HFF-Myc (cell line): ENCODE data around the gene CHORDC1.
"Not testable (repeated sequence)": the region's sequence is repeated elsewhere in the genome, so short reads cannot be mapped to it uniquely, and the experiment has no call there.

Experiments
- DNase-seq: peaks from one replicate; pipeline ENCODE4 v3.0.0-alpha.2; 2011; ENCODE audit warnings: low read depth; ENCODE audit errors: extremely low read depth
- H3K4me3 ChIP-seq: replicated peaks from 2 replicates; pipeline ENCODE4 v1.5.1; 2011; ENCODE audit warnings: low read depth, mild to moderate bottlenecking, control low read depth, low read length
- TF ChIP-seq, protein P1 (sequence below): IDR thresholded peaks from 2 replicates; pipeline ENCODE4 v1.5.1; 2012; ENCODE audit warnings: mild to moderate bottlenecking, low read depth, low read length, control low read depth; ENCODE audit errors: missing control alignments

The CHORDC1 gene

DNA sequence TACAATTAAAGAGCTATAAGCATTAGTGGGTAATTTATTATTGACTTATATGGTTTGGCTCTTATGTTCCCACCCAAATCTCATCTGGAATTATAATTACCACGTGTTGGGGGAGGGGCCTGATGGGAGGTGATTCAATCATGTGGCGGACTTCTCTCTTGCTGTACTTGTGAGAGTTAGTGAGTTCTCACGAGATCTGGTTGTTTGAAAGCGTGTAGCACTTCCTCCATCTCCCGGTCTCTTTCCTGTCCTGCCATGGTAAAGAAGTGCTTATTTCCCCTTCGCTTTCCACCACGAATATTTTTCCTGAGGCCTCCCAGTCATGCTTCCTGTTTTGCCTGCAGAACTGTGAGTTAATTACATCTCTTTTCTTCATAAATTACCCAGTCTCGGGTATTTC is 28.1 kb upstream of the CHORDC1 start:
- H3K4me3 ChIP-seq: no peak overlapping the region

DNA sequence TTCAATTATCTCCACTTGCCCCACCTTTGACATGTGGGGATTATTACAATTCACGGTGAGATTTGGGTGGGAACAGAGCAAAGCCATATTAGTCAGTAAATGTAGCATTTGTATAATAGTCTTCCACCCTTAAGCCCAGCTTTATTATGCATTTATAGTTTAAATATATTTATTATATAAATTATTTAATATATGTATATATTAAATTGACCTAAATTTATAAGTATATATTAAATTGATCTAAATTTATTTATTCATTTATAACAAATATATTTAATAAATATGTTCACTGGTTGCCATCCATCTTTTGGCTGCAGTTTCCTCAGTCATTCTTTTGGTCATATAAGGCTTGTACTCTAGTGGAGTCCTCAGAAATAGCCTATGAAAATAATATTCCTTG is 23.6 kb upstream of the CHORDC1 start:
- H3K4me3 ChIP-seq: no peak overlapping the region
- no peak for DNase-seq
- TF ChIP-seq, protein P1, sequence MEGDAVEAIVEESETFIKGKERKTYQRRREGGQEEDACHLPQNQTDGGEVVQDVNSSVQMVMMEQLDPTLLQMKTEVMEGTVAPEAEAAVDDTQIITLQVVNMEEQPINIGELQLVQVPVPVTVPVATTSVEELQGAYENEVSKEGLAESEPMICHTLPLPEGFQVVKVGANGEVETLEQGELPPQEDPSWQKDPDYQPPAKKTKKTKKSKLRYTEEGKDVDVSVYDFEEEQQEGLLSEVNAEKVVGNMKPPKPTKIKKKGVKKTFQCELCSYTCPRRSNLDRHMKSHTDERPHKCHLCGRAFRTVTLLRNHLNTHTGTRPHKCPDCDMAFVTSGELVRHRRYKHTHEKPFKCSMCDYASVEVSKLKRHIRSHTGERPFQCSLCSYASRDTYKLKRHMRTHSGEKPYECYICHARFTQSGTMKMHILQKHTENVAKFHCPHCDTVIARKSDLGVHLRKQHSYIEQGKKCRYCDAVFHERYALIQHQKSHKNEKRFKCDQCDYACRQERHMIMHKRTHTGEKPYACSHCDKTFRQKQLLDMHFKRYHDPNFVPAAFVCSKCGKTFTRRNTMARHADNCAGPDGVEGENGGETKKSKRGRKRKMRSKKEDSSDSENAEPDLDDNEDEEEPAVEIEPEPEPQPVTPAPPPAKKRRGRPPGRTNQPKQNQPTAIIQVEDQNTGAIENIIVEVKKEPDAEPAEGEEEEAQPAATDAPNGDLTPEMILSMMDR: no peak

More for the DNA sequence above, 28.1 kb upstream of the CHORDC1 start:
- no peak for DNase-seq
- TF ChIP-seq, protein P1: no peak

DNA sequence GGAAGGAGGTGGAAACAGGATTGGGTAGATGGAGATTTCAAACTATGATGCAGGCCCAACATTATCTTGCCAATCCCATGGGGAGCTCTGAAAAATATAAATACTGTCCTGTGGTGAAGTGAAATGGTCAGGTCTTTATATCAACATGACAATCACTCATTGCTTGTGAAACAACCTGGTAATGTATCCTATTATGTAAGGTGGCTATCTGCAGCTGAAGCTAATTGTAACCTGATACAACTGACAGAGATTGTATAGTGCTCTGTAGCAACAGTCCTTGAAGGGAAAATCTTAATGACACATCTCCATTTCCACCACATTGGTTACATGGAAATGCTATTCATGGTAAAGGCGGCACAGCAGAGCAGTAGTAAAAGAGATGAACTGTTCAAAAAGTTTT is 20.7 kb upstream of the CHORDC1 start:
- no peak overlapping the region for H3K4me3 ChIP-seq
- DNase-seq: no peak
- TF ChIP-seq, protein P1: no peak

DNA sequence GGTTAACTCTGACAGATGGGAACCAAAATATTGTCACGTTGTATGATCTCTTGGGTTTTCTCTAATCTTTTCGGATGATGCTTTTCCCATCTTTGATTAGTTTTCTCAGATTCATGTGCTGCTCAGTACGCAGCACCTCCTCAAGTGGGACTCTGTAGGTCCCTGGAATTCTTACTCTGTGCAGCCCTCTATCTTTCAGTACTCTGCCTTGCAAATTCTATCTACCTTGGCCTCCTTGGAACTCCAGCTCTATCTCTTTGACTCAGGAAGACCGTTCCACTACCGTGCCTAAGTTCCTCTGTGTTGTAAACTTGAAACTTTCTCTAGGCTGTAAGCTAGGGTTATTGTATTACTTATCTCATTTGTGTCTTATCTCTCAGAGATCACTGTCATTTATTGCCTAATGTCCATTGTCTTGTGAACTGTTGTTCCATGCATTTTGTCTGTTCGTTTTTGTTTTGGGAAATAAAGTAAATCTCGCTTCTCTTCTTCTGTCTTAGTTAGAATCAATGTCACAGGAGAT is 20.1 kb upstream of the CHORDC1 start:
- DNase-seq: no peak
- TF ChIP-seq, protein P1: no peak

DNA sequence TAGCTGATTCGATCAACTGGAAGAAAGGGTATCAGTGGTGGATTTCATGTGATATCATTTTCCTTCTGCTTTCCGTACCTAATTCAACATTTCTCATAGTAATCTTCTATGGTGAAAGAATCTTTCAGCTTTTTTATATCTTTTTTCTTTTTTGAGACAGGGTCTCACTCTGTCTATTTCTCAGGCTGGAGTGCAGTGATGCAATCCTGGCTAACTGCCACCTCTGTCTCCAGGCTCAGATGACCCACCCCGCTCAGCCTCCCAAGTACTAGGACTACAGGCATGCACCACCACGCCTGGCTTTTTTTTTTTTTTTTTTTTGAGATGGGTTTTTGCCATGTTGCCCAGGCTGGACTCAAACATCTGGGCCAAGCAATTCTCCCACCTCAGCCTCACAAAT is 18.6 kb upstream of the CHORDC1 start:
- H3K4me3 ChIP-seq: no peak overlapping the region
- no peak for DNase-seq
- TF ChIP-seq, protein P1: no peak

More for the DNA sequence above, 20.1 kb upstream of the CHORDC1 start:
- no peak overlapping the region for H3K4me3 ChIP-seq

DNA sequence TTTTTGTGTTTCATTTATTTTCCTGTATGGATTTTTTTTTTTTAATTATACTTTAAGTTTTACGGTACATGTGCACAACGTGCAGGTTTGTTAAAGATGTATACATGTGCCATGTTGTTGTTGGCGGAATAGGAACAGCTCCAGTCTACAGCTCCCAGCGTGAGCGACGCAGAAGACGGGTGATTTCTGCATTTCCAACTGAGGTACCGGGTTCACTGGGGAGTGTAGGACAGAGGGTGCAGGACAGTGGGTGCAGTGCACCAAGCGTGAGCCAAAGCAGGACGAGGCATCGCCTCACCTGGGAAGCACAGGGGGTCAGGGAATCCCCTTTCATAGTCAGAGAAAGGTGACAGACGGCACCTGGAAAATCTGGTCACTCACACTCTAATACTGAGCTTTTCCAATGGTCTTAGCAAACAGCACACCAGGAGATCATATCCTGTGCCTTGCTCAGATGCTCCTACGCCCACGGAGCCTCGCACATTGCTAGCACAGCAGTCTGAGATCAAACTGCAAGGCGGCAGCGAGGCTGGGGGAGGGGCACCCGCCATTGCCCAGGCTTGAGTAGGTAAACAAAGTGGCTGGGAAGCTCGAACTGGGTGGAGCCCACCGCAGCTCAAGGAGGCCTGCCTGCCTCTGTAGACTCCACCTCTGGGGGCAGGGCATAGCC is 17.3 kb upstream of the CHORDC1 start:
- not testable (repeated sequence) for DNase-seq, H3K4me3 ChIP-seq

DNA sequence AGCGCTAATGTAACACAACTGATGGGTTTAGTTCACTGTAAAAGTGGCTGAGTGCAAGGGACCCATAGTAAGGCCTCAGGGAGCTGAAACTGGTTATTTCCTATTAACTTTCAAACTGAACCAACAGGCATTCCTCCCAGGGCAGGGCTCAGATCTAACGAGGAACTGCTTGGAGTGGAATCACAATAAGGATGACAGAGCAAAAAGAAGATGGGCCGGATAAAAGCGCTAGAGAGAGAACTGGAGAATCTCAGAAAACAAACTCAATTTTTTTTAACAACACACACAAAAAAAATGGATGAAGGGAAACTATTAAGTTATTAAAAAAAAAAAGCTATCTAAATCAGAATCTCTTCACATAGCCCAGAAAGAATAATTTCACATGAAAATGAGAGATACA is 14.2 kb upstream of the CHORDC1 start:
- DNase-seq: no peak
- no peak overlapping the region for H3K4me3 ChIP-seq
- TF ChIP-seq, protein P1: no peak
